Adrenal gland (tissue), 12 donors: ENCODE measurements around the gene CA11. TPM values are rescaled to one million over a fixed set of nuclear protein-coding genes. Genes with fewer than 3 reads are reported as not detected.

ENCODE experiments used
- DNase-seq, 7 donors: peaks; one replicate each; pipeline ENCODE4 v3.0.0-alpha.2; 2019 to 2020
- H3K27ac ChIP-seq, 5 donors: fragments of 200-600 bp; sonication (generic) in 4 of 5; 1 replicate in 3 of 5; 2 replicates in 2 of 5; pipeline versions ENCODE4 v1.5.1 to v1.8.0; 2016 to 2020; ENCODE audit warnings: mild to moderate bottlenecking in 1 of 5
- H3K27me3 ChIP-seq: fragments of 200-600 bp; 2 replicates; pipeline ENCODE4 v1.8.0; 2021
- H3K36me3 ChIP-seq, 2 donors: fragments of 200-600 bp; replicated peaks in 1 of 2; 1 replicate in 1 of 2; 2 replicates in 1 of 2; pipeline versions ENCODE4 v1.5.1 to v1.8.0; 2018 to 2022
- H3K4me1 ChIP-seq, 2 donors: fragments of 200-600 bp; replicated peaks in 1 of 2; 1 replicate in 1 of 2; 2 replicates in 1 of 2; pipeline versions ENCODE4 v1.5.1 to v1.8.0; 2018 to 2021
- H3K4me3 ChIP-seq, 4 donors: fragments of 200-600 bp; sonication (generic) in 3 of 4; one replicate each; pipeline ENCODE4 v1.5.1; 2016 to 2018
- H3K9me3 ChIP-seq, 3 donors: fragments of 200-600 bp; sonication (generic) in 1 of 3; replicated peaks in 1 of 3; 1 replicate in 2 of 3; 2 replicates in 1 of 3; pipeline versions ENCODE4 v1.5.1 to v1.8.0; 2016 to 2021
- POLR2A ChIP-seq, 2 donors: fragments of 450-650 bp; IDR thresholded peaks; one replicate each; pipeline ENCODE4 v1.6.1; 2017; ENCODE audit warnings: antibody characterized with exemption in 2 of 2, mild to moderate bottlenecking in 2 of 2, moderate library complexity in 1 of 2
- WGBS, 4 donors: extraction: QIAGEN DNeasy Blood & Tissue Kit in 2 of 4; methylation state at CpG; one replicate each; pipeline versions ENCODE4 v1.1.5 to v1.1.7; 2013 to 2017; 5-methylcytosine and 5-hydroxymethylcytosine counted together
- intact Hi-C, 2 donors: fragments of 100-400 bp; cut with DNase I; formaldehyde crosslinking; loops; one replicate each; pipeline versions ENCODE4 v1.14.1 to v1.15.0; 2022 to 2023
- polyA plus RNA-seq, 3 donors: library from polyadenylated mRNA; stranded (reverse); fragments of 200-250 nt in 2 of 3; fragments of 350-450 nt in 1 of 3; fragmentation: Illumina TruSeq in 1 of 3; extraction: RNeasy Lipid Tissue Mini Kit (QIAGEN cat#74804) in 1 of 3; gene quantifications; one replicate each; pipeline ENCODE4 v1.2.3, GENCODE V29; 2013 to 2014
- total RNA-seq, 9 donors: library from RNA; depleted of rRNA in 4 of 9; stranded (reverse); fragments of >200 nt in 4 of 9; fragments of 120-200 nt in 1 of 9; fragmentation: NEBNext Ultra II Directional in 1 of 9; extraction: Animal tissue kit (Norgen Biotek cat#: 25700) in 1 of 9; gene quantifications; one replicate each; pipeline versions ENCODE4 v1.1.0 to v1.2.4, GENCODE V29; 2013 to 2023
- TF ChIP-seq, protein P1 (sequence below), 6 experiments: fragments of 450-650 bp in 4 of 6; fragments of 200-600 bp in 2 of 6; sonication (generic) in 1 of 6; IDR thresholded peaks; 1 replicate in 5 of 6; 2 replicates in 1 of 6; pipeline versions ENCODE4 v1.5.1 to v1.8.0; 2016 to 2021; ENCODE audit warnings: antibody characterized with exemption in 6 of 6, mild to moderate bottlenecking in 2 of 6, moderate library complexity in 1 of 6
- donor health status: healthy with polysubstance abuse.
- donor health status: Bipolar disorder and iron deficiency.
- donor health status: DM: yes; HTN: yes; CAD: no.
- donor health status: DM: no; HTN: no; CAD: no.
- donor health status: DM: no; HTN: no; CAD: no.
- donor health status: DM: yes; HTN: yes; CAD: no.

CA11 gene
- total and polyA plus RNA-seq, 12 donors, result 6.0 to 125 (median 23.7) TPM

DNA sequence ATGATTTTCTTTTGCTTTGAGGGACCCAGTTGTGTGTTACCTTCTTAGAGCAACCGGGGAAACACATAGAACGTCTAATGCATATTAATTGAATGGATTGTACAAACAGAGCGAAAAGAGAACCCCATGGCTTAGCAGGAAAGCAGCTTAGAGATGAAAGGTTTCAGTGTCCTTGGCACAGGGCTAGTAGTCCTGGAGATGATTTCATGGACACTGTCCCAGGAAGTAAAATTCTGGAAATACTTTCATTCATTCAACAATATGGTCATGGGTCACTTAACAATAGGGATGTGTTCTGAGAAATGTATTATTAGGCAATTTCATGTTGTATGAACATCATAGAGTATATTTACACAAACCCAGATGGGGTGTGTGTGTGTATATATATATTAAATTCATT is 40.1 kb upstream of the CA11 start:
- Histone ChIP-seq H3K27ac (no peak overlapping the region), H3K4me3 (no peak overlapping the region), H3K27me3 (no peaks in the 10 kb centered on the region), H3K36me3 (no peaks in the 10 kb centered on the region), H3K9me3 (no peaks in the 10 kb centered on the region), H3K4me1 (no peaks in the 10 kb centered on the region)
- no peak for TF ChIP-seq POLR2A (IDR thresholded peaks at IDR 0.05)
- TF ChIP-seq, protein P1, sequence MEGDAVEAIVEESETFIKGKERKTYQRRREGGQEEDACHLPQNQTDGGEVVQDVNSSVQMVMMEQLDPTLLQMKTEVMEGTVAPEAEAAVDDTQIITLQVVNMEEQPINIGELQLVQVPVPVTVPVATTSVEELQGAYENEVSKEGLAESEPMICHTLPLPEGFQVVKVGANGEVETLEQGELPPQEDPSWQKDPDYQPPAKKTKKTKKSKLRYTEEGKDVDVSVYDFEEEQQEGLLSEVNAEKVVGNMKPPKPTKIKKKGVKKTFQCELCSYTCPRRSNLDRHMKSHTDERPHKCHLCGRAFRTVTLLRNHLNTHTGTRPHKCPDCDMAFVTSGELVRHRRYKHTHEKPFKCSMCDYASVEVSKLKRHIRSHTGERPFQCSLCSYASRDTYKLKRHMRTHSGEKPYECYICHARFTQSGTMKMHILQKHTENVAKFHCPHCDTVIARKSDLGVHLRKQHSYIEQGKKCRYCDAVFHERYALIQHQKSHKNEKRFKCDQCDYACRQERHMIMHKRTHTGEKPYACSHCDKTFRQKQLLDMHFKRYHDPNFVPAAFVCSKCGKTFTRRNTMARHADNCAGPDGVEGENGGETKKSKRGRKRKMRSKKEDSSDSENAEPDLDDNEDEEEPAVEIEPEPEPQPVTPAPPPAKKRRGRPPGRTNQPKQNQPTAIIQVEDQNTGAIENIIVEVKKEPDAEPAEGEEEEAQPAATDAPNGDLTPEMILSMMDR (IDR thresholded peaks at IDR 0.05), result no peak
- intact Hi-C loops, result no loop called here
- peak in 2 of 7 donors; percentile 52 to 69 for DNase-seq
- 42 to 53% (median 48%) methylated on average over 3 of the region's 3 CpGs for WGBS, 4 donors

DNA sequence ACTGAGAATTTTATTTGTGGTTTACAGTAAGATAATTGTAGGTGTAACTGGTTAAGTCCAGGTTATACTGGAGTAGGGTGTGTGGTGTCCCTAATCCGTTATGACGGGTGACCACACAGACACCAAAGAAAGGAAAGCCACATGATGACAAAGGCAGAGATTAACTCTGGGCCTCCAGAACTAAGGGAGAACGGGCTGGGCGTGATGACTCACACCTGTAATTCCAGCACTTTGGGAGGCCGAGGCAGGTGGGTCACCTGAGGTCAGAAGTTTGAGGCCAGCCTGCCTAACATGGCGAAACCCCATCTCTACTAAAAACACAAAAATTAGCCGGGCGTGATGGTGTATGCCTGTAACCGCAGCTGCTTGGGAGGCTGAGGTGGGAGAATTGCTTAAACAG is 39.6 kb upstream of the CA11 start:
- intact Hi-C loops, result no loop called here
- no peaks in the 10 kb centered on the region for H3K9me3 ChIP-seq
- H3K27me3 ChIP-seq, result no peaks in the 10 kb centered on the region
- no peaks in the 10 kb centered on the region for H3K4me1 ChIP-seq
- H3K27ac ChIP-seq, result no peak overlapping the region
- no peak overlapping the region for H3K4me3 ChIP-seq
- no peak for TF ChIP-seq POLR2A (IDR thresholded peaks at IDR 0.05)
- TF ChIP-seq, protein P1 (IDR thresholded peaks at IDR 0.05), result no peak
- 64 to 78% (median 73%) methylated on average over 9 of the region's 9 CpGs for WGBS, 4 donors
- DNase-seq, result no peak
- H3K36me3 ChIP-seq, result no peaks in the 10 kb centered on the region

DNA sequence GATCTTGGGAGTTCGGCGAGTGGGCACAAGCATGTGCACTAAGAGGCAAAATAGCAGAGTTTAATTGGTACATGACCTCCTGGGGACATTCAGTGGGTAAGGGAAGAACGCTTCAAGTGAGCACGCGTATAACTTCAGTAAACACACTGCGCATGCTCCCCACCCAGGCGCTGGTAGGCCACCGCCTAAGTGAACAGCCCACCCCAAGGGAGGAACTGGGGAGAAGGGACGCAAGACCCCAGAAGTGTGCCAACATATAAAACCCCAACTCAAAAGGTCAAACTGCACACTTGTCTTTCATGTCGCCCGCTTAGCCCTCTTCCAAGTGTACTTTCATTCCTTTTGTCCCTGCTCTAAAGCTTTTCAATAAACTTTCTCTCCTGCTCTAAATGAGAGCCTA is 37.4 kb upstream of the CA11 start:
- peak overlapping the region in 1 of 4 donors; percentile 32 for H3K4me3 ChIP-seq
- WGBS, 4 donors, result 43 to 69% (median 56%) methylated on average over 11 of the region's 11 CpGs
- peak in 5 of 7 donors; percentile 61 to 76 (median 64) for DNase-seq

DNA sequence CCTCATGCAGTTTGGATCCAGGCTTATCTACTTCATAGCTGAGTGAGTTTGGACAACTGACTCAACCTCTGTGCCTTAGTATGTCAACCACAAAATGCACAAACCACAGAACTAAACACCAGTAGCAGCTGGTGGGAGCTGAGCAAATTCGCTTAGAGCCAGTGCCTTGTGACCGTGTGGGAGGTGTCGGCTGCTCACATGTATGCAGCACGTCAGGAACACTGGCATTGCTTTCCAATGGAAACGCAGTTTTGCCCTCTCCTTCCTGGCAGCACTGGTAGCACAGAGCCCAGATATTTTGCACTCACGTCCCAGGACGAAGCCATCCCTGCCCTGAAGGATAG is 35.1 kb upstream of the CA11 start:
- 81 to 85% (median 82%) methylated on average over 7 of the region's 7 CpGs; no CpG with 5 or more reads in 1 of the 4 donors for WGBS, 4 donors
- no peak overlapping the region for H3K27ac ChIP-seq
- no peaks in the 10 kb centered on the region for H3K9me3 ChIP-seq
- no peaks in the 10 kb centered on the region for H3K27me3 ChIP-seq
- DNase-seq, result no peak
- H3K36me3 ChIP-seq, result no peaks in the 10 kb centered on the region
- no peak overlapping the region for H3K4me3 ChIP-seq
- intact Hi-C loops, result no loop called here
- TF ChIP-seq, protein P1 (IDR thresholded peaks at IDR 0.05), result no peak
- no peak for TF ChIP-seq POLR2A (IDR thresholded peaks at IDR 0.05)
- H3K4me1 ChIP-seq, result no peaks in the 10 kb centered on the region

More for the DNA sequence above, 37.4 kb upstream of the CA11 start:
- H3K27me3 ChIP-seq, result no peaks in the 10 kb centered on the region
- H3K9me3 ChIP-seq, result no peaks in the 10 kb centered on the region
- no peak overlapping the region for H3K27ac ChIP-seq
- TF ChIP-seq, protein P1 (IDR thresholded peaks at IDR 0.05), result no peak
- no peak for TF ChIP-seq POLR2A (IDR thresholded peaks at IDR 0.05)
- intact Hi-C loops, result no loop called here
- H3K4me1 ChIP-seq, result no peaks in the 10 kb centered on the region
- no peaks in the 10 kb centered on the region for H3K36me3 ChIP-seq
